B cell (primary cell): ENCODE data around the gene ST8SIA6.

Source experiments
- CTCF ChIP-seq: fragments of 200-600 bp; IDR thresholded peaks from one replicate; pipeline ENCODE4 v1.8.0; 2022; ENCODE audit warnings: antibody characterized with exemption, mild to moderate bottlenecking
- EZH2 ChIP-seq: IDR thresholded peaks from 2 replicates; pipeline ENCODE4 v1.6.1; 2012; ENCODE audit warnings: borderline replicate concordance, low read depth, mild to moderate bottlenecking, moderate library complexity, low read length; ENCODE audit not compliant: insufficient read depth, poor library complexity, severe bottlenecking

GRCh38 chr10:17278607-17279240 is 175.7 kb downstream of the ST8SIA6 start:
- TF ChIP-seq EZH2 = no peak
- no peak for TF ChIP-seq CTCF
